Measurements from ENCODE around the gene ZFYVE19.
A peak's percentile ranks its signal among the peaks of the same experiment; 100 is the strongest.

Gene ZFYVE19

DNA sequence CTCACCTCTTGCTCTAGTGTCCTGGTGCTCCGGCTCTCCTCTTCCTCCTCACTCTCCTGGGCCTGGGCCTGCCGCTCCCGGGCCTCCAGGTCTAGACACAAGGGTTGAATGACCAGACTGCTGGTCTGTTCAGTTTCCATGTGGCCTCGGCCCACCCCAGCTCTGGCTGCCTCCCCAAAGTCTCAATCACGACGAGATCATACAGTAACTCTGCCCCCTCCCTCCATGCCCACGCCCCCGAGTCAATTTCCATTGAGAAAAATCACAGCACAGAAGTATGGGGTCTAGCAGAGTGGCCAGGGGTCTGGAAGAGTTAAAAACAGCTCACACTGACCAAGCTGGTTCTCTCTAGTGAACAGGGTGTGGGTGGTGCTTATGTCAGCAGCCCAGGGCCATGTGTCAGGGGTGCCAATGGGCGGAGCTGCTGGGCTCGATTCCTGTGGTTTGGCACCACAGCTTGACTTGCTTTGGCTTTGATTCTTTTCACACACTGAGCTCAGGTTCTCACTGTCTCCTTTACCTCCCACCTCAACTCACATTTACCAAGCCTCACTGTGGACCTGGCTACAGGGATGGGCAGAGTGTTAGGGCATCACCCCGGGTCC lies 30.2 kb upstream of the ZFYVE19 start:
- Histone ChIP-seq H3K9ac (ENCODE audit: low read length in 5 of 5) (no peak overlapping the region), H3K4me3 (ENCODE audit: low read depth in 1 of 5, low read length in 5 of 5) (no peak overlapping the region), H3K4me1 (ENCODE audit: control insufficient read depth in 5 of 5, insufficient read depth in 5 of 5, low read length in 5 of 5) (peaks cover 0 to 27% (median 21%) of the 10 kb centered on the region in 5 donors), H3K36me3 (ENCODE audit: control insufficient read depth in 5 of 5, insufficient read depth in 5 of 5, low read length in 5 of 5) (peaks cover 0 to 78% (median 63%) of the 10 kb centered on the region in 5 donors), H3K27me3 (ENCODE audit: control insufficient read depth in 5 of 5, insufficient read depth in 4 of 5, low read length in 5 of 5) (no peaks in the 10 kb centered on the region), H3K27ac (ENCODE audit: low read depth, low read length) (no peak overlapping the region), H3K9me3 (ENCODE audit: control insufficient read depth in 5 of 5, low read length in 5 of 5) (no peaks in the 10 kb centered on the region)

DNA sequence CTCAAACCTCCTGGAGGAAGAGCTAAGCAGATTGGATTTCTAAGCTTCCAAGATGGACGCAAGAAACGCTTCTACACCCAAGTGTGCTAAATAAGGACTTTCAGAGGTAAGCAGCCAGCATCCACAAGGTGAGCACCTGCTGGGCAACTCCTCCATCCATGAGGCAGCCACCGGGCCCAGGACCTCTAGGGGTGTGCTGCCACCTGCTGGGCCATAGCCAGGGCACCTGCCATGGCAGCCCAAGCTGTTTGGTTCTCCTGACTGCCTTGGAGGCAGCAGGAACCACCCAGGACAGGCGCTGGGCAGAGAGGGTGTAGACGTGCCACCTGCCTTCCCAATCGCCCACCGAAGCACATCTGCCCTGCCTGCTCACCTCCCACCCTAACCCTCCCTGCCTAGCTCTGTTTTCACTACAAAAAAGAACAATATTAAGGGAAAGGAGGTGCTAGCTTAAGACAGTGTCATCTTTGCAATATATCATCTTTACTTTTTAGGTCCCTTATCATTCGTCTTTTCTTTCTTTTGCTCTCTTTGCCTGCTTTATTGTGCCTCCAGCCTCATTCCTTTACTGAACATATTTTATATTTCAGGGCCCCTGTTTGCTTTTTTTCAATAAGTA lies 24.2 kb upstream of the ZFYVE19 start:
- Histone ChIP-seq H3K27ac (ENCODE audit: low read depth, low read length) (no peak overlapping the region), H3K9ac (ENCODE audit: low read length in 5 of 5) (no peak overlapping the region), H3K36me3 (ENCODE audit: control insufficient read depth in 5 of 5, insufficient read depth in 5 of 5, low read length in 5 of 5) (peaks cover 0 to 22% (median 18%) of the 10 kb centered on the region in 5 donors), H3K9me3 (ENCODE audit: control insufficient read depth in 5 of 5, low read length in 5 of 5) (no peaks in the 10 kb centered on the region), H3K27me3 (ENCODE audit: control insufficient read depth in 5 of 5, insufficient read depth in 4 of 5, low read length in 5 of 5) (no peaks in the 10 kb centered on the region), H3K4me3 (ENCODE audit: low read depth in 1 of 5, low read length in 5 of 5) (no peak overlapping the region), H3K4me1 (ENCODE audit: control insufficient read depth in 5 of 5, insufficient read depth in 5 of 5, low read length in 5 of 5) (peaks cover 0 to 14% (median 8%) of the 10 kb centered on the region in 5 donors)

DNA sequence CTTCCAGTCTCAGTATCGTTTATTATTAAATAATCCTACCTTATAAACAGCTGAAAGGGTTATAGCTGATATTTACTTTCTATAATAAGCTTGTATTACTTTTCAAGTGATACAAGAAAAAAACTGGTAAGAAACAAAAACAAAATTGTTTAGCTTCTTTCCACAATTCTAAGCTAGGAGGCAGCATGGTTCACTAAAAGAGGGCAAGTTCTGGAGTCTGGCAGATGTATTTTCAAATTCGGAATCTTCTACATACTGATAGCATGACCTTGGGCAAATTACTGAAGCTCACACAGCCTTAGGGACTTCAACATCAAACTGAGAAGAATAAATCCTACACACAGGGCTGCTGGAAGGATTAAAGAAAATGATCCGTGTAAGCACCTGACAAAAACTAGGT lies 21.7 kb upstream of the ZFYVE19 start:
- Histone ChIP-seq H3K27ac (ENCODE audit: low read depth, low read length) (no peak overlapping the region), H3K4me3 (ENCODE audit: low read depth in 1 of 5, low read length in 5 of 5) (no peak overlapping the region), H3K27me3 (ENCODE audit: control insufficient read depth in 5 of 5, insufficient read depth in 4 of 5, low read length in 5 of 5) (no peaks in the 10 kb centered on the region), H3K9ac (ENCODE audit: low read length in 5 of 5) (no peak overlapping the region), H3K9me3 (ENCODE audit: control insufficient read depth in 5 of 5, low read length in 5 of 5) (no peaks in the 10 kb centered on the region), H3K4me1 (ENCODE audit: control insufficient read depth in 5 of 5, insufficient read depth in 5 of 5, low read length in 5 of 5) (peaks cover 0 to 19% (median 12%) of the 10 kb centered on the region in 5 donors), H3K36me3 (ENCODE audit: control insufficient read depth in 5 of 5, insufficient read depth in 5 of 5, low read length in 5 of 5) (no peaks in the 10 kb centered on the region)

DNA sequence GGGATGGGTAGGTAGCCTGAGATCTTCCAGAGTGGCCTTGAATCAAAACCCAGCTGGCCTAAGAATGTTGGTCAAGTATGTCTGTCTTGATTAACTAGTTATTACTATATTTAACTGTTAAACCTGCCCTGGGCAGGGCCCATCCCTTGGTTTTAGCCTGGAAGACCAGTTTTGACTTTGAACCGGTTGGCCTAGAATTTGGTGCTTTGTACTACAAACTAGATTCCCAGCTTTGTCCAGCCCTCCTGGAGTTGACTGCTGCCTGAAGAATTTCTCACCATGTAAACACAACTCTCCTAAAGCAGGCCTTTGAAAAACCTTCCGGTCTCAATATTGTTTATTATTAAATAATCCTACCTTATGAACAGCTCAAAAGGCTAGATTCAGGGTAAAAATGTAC lies 21.1 kb upstream of the ZFYVE19 start:
- Histone ChIP-seq H3K9ac (ENCODE audit: low read length in 5 of 5) (no peak overlapping the region), H3K4me1 (ENCODE audit: control insufficient read depth in 5 of 5, insufficient read depth in 5 of 5, low read length in 5 of 5) (peaks cover 0 to 19% (median 12%) of the 10 kb centered on the region in 5 donors), H3K4me3 (ENCODE audit: low read depth in 1 of 5, low read length in 5 of 5) (no peak overlapping the region), H3K27me3 (ENCODE audit: control insufficient read depth in 5 of 5, insufficient read depth in 4 of 5, low read length in 5 of 5) (no peaks in the 10 kb centered on the region), H3K36me3 (ENCODE audit: control insufficient read depth in 5 of 5, insufficient read depth in 5 of 5, low read length in 5 of 5) (peaks cover 0 to 2% (median 0%) of the 10 kb centered on the region in 5 donors), H3K9me3 (ENCODE audit: control insufficient read depth in 5 of 5, low read length in 5 of 5) (no peaks in the 10 kb centered on the region), H3K27ac (ENCODE audit: low read depth, low read length) (no peak overlapping the region)

DNA sequence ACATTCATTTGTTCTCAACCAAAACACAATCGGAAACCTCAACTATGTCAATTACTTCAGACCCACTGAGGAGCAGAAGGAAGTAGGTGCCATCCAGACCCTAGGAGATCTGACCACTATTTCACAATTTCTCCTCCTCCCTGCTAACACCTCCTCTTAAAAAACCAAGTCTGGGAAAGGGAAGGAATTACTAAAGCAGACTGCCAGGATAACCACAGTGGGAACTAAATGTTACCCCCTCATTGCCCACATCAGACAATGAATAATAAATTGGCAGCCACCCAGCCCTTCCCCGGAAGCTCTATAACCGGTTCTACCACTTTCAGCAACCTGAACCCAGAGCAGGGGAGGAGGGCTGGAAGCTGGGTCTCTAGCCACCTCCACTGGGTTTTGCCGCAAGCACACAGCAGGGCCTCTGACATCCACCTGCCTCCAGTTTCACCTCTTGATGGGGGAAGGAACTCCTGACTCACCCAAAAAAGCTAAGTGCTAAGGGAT lies 19.5 kb upstream of the ZFYVE19 start:
- peak overlapping the region in 1 of 5 donors; percentile 19 for H3K9ac ChIP-seq (ENCODE audit: low read length in 5 of 5)
- no peak overlapping the region for H3K4me3 ChIP-seq (ENCODE audit: low read depth in 1 of 5, low read length in 5 of 5)

DNA sequence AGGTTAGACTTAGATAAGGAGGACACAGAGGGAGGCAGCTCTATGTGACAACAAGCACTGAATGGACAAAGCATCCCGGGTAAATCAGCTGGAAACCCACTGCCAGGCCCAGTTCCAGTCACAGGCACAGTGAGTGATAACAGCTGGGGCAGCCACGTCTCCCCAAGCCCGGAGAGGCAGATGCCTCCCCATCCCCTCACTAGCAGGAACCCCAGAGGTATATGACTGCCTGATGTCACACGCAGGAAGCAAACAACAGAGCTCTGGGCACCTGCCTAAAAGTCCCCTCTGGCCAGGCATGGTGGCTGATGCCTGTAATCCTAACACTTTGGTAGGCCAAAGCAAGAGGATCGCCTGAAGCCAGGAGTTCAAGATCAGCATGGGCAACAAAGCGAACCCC lies 18.9 kb upstream of the ZFYVE19 start:
- Histone ChIP-seq H3K27me3 (ENCODE audit: control insufficient read depth in 5 of 5, insufficient read depth in 4 of 5, low read length in 5 of 5) (no peaks in the 10 kb centered on the region), H3K4me1 (ENCODE audit: control insufficient read depth in 5 of 5, insufficient read depth in 5 of 5, low read length in 5 of 5) (peaks cover 0 to 19% (median 12%) of the 10 kb centered on the region in 5 donors), H3K9me3 (ENCODE audit: control insufficient read depth in 5 of 5, low read length in 5 of 5) (no peaks in the 10 kb centered on the region), H3K4me3 (ENCODE audit: low read depth in 1 of 5, low read length in 5 of 5) (no peak overlapping the region), H3K9ac (ENCODE audit: low read length in 5 of 5) (peak overlapping the region in 1 of 5 donors; percentile 19), H3K36me3 (ENCODE audit: control insufficient read depth in 5 of 5, insufficient read depth in 5 of 5, low read length in 5 of 5) (peaks cover 0 to 8% (median 4%) of the 10 kb centered on the region in 5 donors), H3K27ac (ENCODE audit: low read depth, low read length) (no peak overlapping the region)

More for the DNA sequence above, 19.5 kb upstream of the ZFYVE19 start:
- H3K36me3 ChIP-seq (ENCODE audit: control insufficient read depth in 5 of 5, insufficient read depth in 5 of 5, low read length in 5 of 5): peaks cover 0 to 8% (median 4%) of the 10 kb centered on the region in 5 donors
- H3K27me3 ChIP-seq (ENCODE audit: control insufficient read depth in 5 of 5, insufficient read depth in 4 of 5, low read length in 5 of 5): no peaks in the 10 kb centered on the region
- no peak overlapping the region for H3K27ac ChIP-seq (ENCODE audit: low read depth, low read length)
- H3K4me1 ChIP-seq (ENCODE audit: control insufficient read depth in 5 of 5, insufficient read depth in 5 of 5, low read length in 5 of 5): peaks cover 0 to 19% (median 12%) of the 10 kb centered on the region in 5 donors
- no peaks in the 10 kb centered on the region for H3K9me3 ChIP-seq (ENCODE audit: control insufficient read depth in 5 of 5, low read length in 5 of 5)

DNA sequence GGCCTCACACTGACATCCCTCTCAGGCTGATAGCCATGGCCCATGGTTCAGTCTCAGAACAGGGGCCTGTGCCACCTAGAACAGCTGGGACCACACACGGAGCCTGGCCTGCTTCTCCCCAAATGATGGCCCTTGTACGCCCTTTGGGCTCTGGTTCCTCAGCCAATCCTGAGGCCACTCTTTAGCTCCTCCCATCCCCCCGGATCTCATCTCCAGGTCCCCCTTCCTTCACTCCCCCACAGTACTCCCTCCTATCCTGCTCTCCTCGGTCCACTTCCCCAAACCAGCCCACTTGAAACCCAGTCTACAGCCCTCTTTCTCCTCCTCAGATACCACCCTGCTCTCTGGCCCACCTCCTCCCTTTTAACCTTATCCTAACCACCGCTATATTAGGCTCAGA lies 17.8 kb upstream of the ZFYVE19 start:
- Histone ChIP-seq H3K27me3 (ENCODE audit: control insufficient read depth in 5 of 5, insufficient read depth in 4 of 5, low read length in 5 of 5) (no peaks in the 10 kb centered on the region), H3K27ac (ENCODE audit: low read depth, low read length) (no peak overlapping the region), H3K4me1 (ENCODE audit: control insufficient read depth in 5 of 5, insufficient read depth in 5 of 5, low read length in 5 of 5) (peaks cover 4 to 31% (median 19%) of the 10 kb centered on the region in 5 donors), H3K36me3 (ENCODE audit: control insufficient read depth in 5 of 5, insufficient read depth in 5 of 5, low read length in 5 of 5) (peaks cover 0 to 8% (median 4%) of the 10 kb centered on the region in 5 donors), H3K9me3 (ENCODE audit: control insufficient read depth in 5 of 5, low read length in 5 of 5) (no peaks in the 10 kb centered on the region), H3K4me3 (ENCODE audit: low read depth in 1 of 5, low read length in 5 of 5) (no peak overlapping the region), H3K9ac (ENCODE audit: low read length in 5 of 5) (no peak overlapping the region)

DNA sequence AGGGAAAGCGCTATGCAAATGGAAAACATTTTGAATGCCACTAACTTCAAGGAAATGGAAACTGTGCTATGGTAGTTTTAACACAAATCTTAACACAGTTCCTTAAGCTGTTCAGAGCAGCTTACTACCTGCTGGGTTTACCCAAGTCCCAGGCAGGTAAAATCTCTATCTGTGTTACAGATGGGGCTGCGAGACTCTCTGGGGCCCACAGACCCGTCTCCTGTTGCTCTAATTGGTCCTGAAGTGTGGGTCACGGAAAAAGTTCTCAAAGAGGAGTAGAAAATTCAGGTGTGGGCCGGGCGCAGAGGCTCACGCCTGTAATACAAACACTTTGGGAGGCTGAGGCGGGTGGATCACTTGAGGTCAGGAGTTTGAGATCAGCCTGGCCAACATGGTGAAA lies 16.9 kb upstream of the ZFYVE19 start:
- Histone ChIP-seq H3K4me1 (ENCODE audit: control insufficient read depth in 5 of 5, insufficient read depth in 5 of 5, low read length in 5 of 5) (peaks cover 4 to 33% (median 19%) of the 10 kb centered on the region in 5 donors), H3K27ac (ENCODE audit: low read depth, low read length) (no peak overlapping the region), H3K9ac (ENCODE audit: low read length in 5 of 5) (no peak overlapping the region), H3K27me3 (ENCODE audit: control insufficient read depth in 5 of 5, insufficient read depth in 4 of 5, low read length in 5 of 5) (no peaks in the 10 kb centered on the region), H3K36me3 (ENCODE audit: control insufficient read depth in 5 of 5, insufficient read depth in 5 of 5, low read length in 5 of 5) (peaks cover 0 to 8% (median 4%) of the 10 kb centered on the region in 5 donors), H3K4me3 (ENCODE audit: low read depth in 1 of 5, low read length in 5 of 5) (no peak overlapping the region), H3K9me3 (ENCODE audit: control insufficient read depth in 5 of 5, low read length in 5 of 5) (no peaks in the 10 kb centered on the region)

DNA sequence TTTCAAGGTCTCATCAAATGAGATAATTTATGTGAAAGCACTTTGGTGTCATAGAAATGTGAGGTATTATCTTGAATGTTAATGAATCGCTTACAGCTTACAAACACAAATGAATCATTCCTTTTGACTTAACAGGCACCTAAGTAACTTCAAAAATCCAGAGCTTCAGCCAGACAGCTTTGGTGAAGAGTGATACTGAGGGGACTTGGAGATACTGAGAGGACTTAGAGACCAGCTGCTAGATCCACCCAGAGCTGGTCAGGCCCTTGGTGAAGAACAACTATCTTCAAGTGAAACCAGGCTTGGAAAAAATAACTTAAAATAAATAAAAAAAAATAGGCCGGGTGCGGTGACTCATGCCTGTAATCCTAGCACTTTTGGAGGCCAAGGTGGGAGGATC lies 16.2 kb upstream of the ZFYVE19 start:
- no peak overlapping the region for H3K4me3 ChIP-seq (ENCODE audit: low read depth in 1 of 5, low read length in 5 of 5)
- peaks cover 4 to 39% (median 20%) of the 10 kb centered on the region in 5 donors for H3K4me1 ChIP-seq (ENCODE audit: control insufficient read depth in 5 of 5, insufficient read depth in 5 of 5, low read length in 5 of 5)
- H3K9me3 ChIP-seq (ENCODE audit: control insufficient read depth in 5 of 5, low read length in 5 of 5): no peaks in the 10 kb centered on the region
- H3K27ac ChIP-seq (ENCODE audit: low read depth, low read length): no peak overlapping the region
- no peaks in the 10 kb centered on the region for H3K27me3 ChIP-seq (ENCODE audit: control insufficient read depth in 5 of 5, insufficient read depth in 4 of 5, low read length in 5 of 5)
- H3K9ac ChIP-seq (ENCODE audit: low read length in 5 of 5): no peak overlapping the region
- H3K36me3 ChIP-seq (ENCODE audit: control insufficient read depth in 5 of 5, insufficient read depth in 5 of 5, low read length in 5 of 5): peaks cover 0 to 8% (median 4%) of the 10 kb centered on the region in 5 donors

DNA sequence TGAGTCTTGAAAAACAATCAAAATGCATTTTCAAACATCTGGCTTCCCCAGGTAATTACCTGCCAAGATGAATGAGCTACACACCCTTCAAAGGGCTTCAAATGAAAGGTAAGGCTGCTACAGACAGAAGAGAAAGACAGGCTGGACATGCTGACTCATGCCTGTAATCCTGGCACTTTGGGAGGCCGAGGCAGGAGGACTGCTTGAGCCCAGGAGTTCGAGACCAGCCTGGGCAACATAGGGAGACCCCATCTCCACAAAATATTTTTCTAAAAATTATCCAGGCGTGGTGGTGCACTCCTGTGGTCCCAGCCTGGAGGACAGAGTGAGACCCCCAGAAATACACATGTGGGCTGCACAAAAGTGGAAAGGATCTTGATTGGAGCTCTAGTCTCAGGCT lies 14.5 kb upstream of the ZFYVE19 start:
- Histone ChIP-seq H3K4me3 (ENCODE audit: low read depth in 1 of 5, low read length in 5 of 5) (no peak overlapping the region), H3K27ac (ENCODE audit: low read depth, low read length) (no peak overlapping the region), H3K9me3 (ENCODE audit: control insufficient read depth in 5 of 5, low read length in 5 of 5) (no peaks in the 10 kb centered on the region), H3K4me1 (ENCODE audit: control insufficient read depth in 5 of 5, insufficient read depth in 5 of 5, low read length in 5 of 5) (peaks cover 4 to 34% (median 23%) of the 10 kb centered on the region in 5 donors), H3K27me3 (ENCODE audit: control insufficient read depth in 5 of 5, insufficient read depth in 4 of 5, low read length in 5 of 5) (no peaks in the 10 kb centered on the region), H3K9ac (ENCODE audit: low read length in 5 of 5) (no peak overlapping the region), H3K36me3 (ENCODE audit: control insufficient read depth in 5 of 5, insufficient read depth in 5 of 5, low read length in 5 of 5) (peaks cover 0 to 8% (median 4%) of the 10 kb centered on the region in 5 donors)
